Fibroblast of skin of abdomen (primary cell): ENCODE results near the gene MCF2L2.
A peak's percentile ranks its signal among the peaks of the same experiment; 100 is the strongest.

Experiments used
- DNase-seq: peaks from one replicate; pipeline ENCODE4 v3.0.0-alpha.2; 2013

MCF2L2 gene

DNA sequence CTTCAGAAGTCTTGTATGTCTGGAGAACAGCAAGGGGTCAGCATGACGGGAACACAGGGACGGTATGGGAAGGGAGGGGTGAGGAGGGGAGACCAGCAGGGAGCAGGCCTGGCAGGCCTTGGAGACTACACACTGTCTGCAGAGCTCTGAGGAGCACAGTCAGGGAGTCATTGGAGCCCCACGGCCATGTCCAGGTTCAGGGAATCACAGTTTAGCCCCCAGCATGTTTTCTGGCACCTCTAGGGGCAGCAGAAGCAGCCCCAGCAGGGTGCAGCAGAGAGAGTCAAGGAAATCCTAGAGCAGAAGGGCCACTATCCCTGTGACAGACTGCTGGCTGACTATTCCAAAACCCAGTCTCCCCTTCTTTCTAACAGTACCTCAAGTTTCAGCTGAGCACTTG, 269.1 kb downstream of the MCF2L2 start:
- no peak for DNase-seq

DNA sequence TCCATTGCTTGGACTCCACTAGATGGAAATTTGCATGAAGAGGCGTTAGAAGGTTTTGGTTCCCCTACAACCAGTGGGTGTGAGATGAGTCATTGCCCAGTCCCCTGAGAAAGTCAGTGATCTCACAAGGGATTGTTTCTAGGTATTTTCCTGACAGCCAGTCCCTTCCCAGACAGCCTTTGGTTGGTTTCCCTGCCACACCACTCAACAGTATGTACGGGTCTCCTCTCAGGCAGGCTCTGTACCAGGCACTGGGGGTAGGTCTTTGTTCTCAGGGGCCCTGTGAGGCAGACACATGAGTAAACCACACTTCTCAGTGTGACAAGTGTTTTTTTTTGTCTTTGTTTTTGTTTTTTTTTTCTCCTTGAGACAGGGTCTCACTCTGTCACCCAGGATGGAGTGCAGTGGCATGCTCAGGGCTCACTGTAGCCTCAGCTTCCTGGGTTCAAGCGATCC, 269.8 kb downstream of the MCF2L2 start:
- no peak for DNase-seq

DNA sequence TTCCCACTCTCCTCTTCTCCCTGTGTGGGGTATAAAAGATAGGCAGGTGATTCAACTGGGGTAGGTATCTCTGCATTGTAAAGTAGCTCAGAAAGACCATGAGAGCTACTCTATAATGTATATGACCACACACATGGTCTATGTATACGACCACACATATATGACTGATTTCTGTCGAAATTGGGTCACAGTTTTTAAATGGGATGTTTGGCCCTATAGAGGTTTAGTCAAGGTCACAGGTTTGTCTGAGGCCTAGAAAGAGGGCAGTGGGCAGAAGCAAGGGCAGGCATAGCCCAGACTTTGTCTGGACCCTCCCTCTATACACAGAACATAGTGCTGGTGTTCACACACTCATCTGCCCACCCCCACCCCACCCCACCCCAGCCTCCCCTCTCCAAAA, 270.3 kb downstream of the MCF2L2 start:
- DNase-seq = no peak

DNA sequence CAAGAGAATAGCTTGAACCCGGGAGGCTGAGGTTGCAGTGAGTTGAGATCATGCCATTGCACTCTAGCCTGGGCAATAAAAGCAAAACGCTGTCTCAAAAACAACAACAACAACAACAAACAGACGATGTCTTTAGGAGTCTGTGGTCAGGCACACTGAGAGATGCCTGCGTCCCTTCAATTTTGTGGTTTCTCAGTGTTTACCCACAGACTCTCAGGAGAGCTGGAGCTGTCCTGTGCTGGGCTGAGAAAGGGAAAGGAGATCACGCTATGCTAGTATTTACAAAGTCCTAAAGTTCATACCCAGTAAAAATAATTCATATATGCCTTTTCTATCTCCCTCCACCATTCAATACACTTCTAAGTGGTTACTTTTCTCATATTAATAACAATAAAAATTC, 272.2 kb downstream of the MCF2L2 start:
- DNase-seq = no peak

DNA sequence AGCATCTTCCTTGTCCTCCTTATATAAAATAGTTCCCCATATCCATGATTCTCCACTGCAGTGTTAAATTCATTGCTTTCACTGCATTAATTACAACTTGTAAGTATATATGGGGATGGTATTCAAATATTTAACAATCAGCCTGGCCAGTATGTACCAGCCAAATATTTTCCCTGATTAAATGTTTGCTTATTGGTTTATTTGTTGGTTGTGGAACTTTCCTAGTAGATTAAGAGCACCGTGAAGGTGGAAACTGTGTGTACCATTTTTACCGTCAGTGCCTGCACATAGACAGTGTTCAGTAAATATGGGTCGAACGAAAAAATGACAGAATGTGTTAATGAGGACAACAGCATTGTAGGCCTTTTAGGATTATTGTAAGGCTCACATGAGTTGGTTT, 272.9 kb downstream of the MCF2L2 start:
- no peak for DNase-seq

DNA sequence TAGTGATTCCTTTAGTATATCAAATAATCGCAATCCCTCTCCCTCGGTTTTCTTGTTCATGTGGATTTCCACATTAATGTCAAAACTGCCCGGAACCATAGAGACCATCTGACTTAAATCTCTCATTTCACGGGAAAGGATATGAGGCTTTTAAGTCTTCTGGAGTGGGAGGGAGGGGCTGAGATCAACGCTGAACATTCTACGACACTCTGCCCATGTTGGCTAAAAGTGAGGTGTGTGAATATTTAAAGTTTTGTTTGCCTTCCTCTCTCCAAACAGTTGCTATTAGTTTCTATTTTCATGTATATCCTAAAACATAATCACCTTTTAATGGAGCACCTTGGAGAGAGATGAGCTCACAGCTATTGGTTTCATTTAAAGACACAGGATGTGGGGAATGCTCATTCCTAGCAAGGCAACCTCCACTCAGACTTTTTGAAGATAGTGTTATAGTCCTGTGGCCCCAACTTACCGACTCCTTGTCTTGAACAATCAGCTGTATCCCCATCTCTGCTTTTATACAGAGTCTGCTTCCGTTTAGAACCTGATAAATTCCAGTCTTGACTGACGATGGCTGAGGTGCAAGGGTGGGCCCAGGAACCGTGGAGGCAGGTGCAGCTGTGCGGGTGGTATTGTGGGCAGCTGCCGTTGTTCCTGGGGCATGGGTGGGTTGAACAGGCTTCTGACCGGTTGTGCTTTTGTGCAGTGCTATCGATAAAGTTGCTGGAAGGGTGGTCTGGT, 275.0 kb downstream of the MCF2L2 start:
- no peak for DNase-seq

DNA sequence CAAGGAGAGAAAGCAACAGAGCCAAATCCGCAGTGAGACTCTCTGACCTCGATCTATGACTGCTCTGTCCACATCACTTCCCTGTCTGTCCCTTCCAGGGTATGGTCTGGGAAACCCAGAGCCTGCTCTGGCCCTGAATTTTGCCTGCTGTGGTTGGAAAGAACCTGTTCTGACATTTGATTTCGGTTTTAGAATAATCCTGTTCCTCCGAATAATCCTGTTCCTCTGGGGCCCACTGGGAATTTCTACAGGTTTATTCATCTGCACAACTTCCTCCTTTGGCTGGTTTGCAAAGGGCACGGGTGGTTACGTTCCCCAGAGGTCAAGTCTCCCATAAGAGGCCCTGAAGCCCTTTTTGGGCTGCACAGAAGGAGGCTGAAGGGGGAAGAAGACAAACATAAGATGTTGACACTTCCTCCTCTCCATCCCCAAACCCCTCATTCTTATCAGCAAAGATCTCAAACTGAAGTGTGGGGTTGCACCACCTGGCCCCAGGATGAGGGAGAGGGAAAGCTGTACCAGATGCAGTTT, 276.5 kb downstream of the MCF2L2 start:
- DNase-seq = no peak

DNA sequence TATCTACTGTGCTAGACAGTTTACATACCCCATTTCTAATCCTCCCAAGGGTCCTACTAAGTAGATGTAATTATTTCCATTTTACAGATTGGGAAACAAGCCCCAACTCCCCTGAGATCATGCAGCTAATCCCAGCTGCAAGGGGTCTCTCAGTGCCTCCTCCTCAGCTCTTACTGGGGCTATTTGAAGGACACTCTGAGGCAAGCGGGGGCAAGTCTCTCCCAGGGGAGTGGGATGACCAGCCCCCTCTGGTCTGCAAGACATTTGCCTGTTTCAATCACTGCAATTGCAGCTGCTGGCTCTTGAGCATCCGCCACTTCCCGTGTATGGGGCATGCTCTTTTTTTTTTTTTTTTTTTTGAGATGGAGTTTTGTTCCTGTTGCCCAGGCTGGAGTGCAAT, 277.3 kb downstream of the MCF2L2 start:
- no peak for DNase-seq

DNA sequence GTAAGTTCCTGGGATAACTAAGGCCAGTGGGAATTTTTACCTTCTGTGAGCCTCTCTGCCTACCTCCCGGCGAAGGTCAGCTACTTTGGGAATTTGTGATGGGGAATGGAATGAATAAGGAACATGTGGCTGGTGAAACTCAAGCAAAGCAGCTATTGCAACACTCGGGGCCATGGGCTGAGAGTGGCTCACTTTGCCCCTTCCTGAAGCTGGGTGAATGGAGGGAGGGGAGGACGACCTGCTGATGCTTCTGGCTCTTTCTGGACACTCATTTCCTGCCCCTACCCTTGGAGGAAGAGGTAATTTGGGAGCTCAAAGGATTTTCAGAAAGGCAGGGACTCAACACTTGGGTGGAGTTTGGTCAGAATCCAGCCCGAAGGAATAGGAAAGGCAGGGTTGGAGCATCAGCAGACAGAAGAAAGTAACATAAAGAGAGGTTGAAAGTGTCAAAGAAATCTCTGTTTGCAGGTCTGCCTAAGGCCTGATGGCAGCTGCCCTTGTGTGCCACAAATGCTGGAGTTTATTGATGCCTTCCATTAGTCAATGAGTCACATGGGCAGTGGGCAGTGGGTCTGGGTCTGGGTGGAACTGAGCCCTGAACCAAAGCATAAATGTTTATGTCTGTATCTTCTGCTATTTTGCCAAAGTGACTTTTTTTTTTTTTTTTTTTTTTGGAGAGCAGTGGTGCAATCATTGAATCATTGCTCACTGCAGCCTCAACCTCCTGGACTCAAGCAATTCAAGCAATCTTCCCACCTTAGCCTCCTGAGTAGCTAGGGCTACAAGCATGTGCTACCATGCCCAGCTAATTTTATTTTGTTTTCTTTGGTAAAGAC, 278.3 kb downstream of the MCF2L2 start:
- DNase-seq = no peak

DNA sequence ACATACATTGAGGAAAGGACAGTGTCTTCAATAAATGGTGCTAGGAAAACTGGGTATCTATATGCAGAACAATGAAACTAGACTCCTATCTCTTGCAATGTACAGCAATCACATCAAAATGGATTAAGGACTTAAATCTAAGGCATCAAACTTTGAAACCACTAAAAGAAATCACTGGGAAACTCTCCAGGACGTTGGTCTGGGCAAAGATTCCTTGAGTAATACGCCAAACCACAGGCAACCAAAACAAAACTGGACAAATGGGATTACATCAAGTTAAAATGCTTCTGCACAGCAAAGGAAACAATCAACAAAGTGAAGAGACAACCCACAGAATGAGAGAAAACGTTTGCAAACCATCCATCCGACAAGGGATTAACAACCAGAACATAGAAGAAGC, 280.4 kb downstream of the MCF2L2 start:
- DNase-seq = peak; percentile 26

DNA sequence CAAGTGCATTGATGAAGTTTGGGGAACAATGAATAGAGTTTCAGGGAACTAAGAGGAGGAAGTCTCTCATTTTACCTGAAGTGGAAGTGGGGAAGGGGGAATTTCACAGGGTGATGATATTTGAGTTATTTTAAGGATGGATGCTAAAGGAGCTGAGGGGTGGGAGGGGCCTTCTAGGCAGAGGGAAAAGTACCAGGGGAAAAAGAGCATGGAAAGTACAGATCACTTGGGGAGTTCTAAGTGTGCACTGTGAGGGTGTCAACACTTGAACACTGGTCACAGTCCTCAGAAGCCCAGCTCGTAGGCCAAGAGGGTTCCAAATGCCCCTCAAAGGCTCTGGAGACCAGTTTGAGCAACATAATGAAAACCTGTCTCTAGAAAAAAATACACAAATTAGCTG, 284.1 kb downstream of the MCF2L2 start:
- no peak for DNase-seq

DNA sequence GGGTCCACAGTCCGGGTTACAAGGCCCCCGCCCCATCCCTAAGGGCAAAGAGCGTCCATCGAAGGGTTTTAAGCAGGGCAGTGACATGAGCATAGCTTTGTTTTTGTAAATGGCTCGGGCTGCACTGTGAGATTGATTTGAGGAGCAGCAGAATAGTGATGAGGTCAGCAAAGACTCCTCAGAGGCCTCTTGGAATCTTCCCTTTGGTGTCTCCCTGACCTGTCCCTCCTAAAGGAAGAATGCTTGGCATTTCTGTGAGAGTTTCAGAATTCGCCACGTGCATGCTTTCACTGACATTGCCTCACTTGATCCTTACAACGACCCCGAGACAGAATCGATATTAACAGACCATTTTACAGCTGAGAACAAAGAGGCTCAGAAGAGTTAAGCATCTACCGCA, 286.2 kb downstream of the MCF2L2 start:
- DNase-seq = no peak

DNA sequence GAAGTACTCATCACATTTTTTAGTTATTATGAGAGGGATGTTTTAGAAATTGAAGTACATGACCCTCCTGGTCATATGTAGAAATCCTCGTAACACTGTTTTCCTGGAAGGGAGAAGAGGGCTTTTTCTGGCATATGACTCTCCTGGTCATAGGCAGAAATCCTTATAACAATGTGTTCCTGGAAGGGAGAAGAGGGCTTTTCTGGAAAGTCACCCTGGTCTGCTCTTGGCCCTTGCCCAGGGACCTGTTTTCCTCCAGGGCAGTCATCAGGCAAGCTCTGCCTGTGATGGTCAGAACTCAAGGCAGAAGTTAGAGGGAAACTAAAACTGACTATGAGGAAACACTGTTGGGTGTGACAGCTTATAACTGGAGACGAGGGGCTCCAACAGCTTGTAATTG, 293.6 kb downstream of the MCF2L2 start:
- DNase-seq = no peak

DNA sequence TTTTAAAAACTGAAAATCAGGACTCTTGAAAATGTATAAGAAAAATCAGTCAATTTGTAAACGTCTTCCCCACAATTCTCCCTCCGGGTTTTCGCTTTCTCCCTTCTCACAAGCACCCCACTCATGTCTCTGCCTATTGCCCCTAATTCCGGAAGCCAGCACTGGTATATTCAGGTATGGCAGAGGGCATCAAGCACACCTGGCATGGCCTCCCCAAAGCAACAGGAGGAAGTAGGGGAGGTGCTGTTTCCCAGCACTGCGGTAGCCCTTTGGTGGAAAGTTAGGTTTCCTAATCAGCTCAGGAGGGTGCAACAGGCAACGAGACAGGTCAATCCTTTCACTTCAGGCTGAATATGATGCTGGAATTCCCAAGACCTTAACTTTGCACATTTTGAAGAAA, 296.0 kb downstream of the MCF2L2 start:
- DNase-seq = no peak

DNA sequence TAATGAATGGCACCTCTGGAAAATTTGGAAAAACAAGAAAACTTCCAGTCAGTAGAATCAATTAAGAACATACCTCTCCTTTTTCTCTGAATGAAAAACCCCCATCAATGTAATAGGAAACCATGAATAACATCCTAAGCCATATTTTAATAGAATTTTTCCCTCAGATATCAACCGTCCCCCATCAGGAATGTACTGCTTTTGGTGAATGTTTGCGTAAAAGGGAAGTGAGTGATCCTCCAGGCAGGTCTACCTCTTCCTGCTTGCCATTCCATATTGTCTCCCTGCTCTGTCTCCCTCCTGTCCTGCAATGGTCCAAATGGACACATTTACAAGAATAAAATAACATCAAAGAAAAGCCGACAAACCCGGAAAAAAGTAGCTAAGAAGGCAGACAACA, 296.7 kb downstream of the MCF2L2 start:
- peak; percentile 67 for DNase-seq

DNA sequence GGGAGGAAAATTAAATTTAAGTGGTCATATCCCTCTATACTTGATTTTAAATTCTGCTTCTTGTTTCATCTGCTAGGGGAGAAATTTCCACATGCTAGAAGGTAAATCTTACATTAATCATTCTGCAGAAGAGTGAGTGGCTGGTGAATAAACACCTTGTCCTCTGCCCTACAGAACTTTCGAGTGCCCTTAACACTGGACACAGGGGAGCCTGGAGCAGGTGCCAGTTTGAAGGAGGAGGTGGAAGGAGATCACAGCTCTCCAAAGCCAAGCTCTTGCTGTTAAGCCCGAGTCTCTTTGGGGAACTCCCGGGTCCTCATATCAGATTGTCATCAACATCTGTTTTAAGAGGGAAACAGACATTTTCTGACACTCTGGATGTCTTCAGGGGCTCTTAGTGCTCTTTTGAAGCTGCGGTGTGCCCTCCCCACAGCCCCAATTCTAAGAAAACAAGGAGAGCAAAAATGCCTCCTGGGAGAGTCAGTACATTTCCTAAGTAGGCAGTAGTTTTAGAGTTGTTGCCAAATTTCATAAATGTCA, 297.2 kb downstream of the MCF2L2 start:
- no peak for DNase-seq

DNA sequence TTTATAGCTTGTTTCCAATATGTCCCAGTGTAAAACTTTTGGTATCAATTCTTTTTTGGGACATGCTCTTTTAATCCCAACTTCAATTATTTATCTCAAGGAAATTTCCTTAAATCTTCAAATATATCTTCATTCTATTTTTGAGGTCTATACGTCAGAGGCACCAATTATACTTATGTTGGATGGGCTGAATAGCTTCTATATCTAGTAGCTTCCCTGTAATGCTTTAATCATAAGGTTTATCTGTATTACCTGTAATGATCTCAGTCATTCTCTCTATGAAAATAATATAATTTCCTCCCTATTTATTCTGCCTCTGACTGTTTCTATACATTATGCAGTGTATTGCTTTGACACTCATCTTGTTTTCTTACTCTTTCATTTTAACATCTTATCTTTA, 299.2 kb downstream of the MCF2L2 start:
- DNase-seq = no peak

DNA sequence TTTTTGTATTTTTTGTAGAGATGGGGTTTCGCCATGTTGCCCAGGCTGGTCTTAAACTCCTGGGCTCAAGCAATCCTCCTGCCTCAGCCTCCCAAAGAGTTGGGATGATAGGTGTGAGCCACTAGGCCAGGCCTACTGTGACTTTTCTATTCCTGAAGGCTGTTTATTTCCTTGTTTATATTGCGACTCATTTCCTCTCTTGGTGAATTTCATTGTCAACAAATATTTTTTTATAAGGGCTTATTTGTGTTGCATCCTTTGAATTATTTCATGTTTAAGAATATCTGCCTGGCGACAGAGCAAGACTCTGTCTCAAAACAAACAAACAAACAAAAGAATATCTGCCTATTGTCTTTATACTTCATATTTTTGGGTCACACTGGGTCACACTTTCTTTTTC, 299.7 kb downstream of the MCF2L2 start:
- DNase-seq = no peak
